Effector memory CD8-positive, alpha-beta T cell (primary cell): ENCODE results near the gene OXTR.

Experiments
- ATAC-seq: fragments of 150-1000 bp; cut with Tn5 transposase; replicated peaks from 2 replicates; pipeline ENCODE4 v1.10.0; 2021; ENCODE audit warnings: mild to moderate bottlenecking, moderate library complexity
- DNase-seq, 3 experiments: peaks; one replicate each; pipeline ENCODE4 v3.0.0; 2021
- H3K27ac Mint-ChIP-seq, 2 donors: one replicate each; pipeline ENCODE4 v1.8.0; 2022; ENCODE audit warnings: mild to moderate bottlenecking in 2 of 2, mixed read lengths in 2 of 2, moderate library complexity in 2 of 2
- H3K27me3 Mint-ChIP-seq, 2 donors: one replicate each; pipeline ENCODE4 v1.8.0; 2022; ENCODE audit warnings: mixed read lengths in 2 of 2
- H3K36me3 Mint-ChIP-seq: one replicate; pipeline ENCODE4 v1.8.0; 2022; ENCODE audit warnings: mild to moderate bottlenecking, moderate library complexity, mixed read lengths; ENCODE audit not compliant: insufficient read depth
- H3K4me1 Mint-ChIP-seq, 2 donors: one replicate each; pipeline ENCODE4 v1.8.0; 2022; ENCODE audit warnings: low read depth in 2 of 2, mixed read lengths in 2 of 2
- H3K4me3 Mint-ChIP-seq, 2 donors: one replicate each; pipeline ENCODE4 v1.8.0; 2022; ENCODE audit warnings: mild to moderate bottlenecking in 2 of 2, mixed read lengths in 2 of 2, moderate library complexity in 2 of 2
- H3K9me3 Mint-ChIP-seq, 2 donors: one replicate each; pipeline ENCODE4 v1.8.0; 2022; ENCODE audit warnings: mixed read lengths in 2 of 2
- total RNA-seq, 9 experiments: gene quantifications; one replicate each; lab custom pipeline; 2026; lab: John Stamatoyannopoulos, UW

OXTR gene
- 0.11 to 0.87 (median 0.55) reads per million in 9 experiments for total RNA-seq

GRCh38 chr3:8769088-8769822, at the start of gene OXTR:
OXTR (minus strand) TSS chr3:8769613; CDS start chr3:8768187, 1,426 bp downstream.
- peaks cover 9 to 11% of the 10 kb centered on the region in 2 donors for H3K4me1 Mint-ChIP-seq
- no peak within 1 kb of the TSS for H3K27ac Mint-ChIP-seq
- H3K36me3 Mint-ChIP-seq, result no peaks in the 10 kb centered on the region
- H3K27me3 Mint-ChIP-seq, result peaks cover 23 to 35% of the 10 kb centered on the region in 2 donors
- peak; percentile 4 to 26 (median 15) for DNase-seq
- no peaks in the 10 kb centered on the region for H3K9me3 Mint-ChIP-seq
- H3K4me3 Mint-ChIP-seq, result peak within 1 kb of the TSS; percentile 45 to 56
- ATAC-seq, result peak; percentile 69

DNA sequence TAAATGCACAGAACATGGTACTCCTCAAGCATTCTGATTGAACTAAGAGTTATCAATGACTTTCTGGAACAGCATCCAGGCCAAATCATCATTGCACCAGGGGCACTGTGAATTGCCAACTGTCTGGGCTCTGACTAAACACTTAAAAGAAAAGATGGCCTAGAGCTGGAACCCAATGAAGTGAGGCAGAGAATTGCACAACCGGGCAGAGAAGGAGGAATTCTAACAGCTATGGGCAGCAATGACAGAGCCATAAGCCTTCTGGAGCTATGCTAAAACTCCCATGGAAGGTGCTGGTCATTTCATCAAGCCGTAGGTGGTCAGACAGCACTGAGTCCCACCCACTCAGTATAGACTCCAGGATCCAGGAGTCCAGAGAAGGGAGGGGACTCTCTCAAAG, 48.1 kb upstream of the OXTR start:
- no peak for DNase-seq
- Mint-ChIP-seq H3K4me3 (no peak overlapping the region), H3K27ac (no peak overlapping the region), H3K27me3 (no peaks in the 10 kb centered on the region), H3K9me3 (peaks cover 10 to 18% of the 10 kb centered on the region in 2 donors), H3K36me3 (no peaks in the 10 kb centered on the region), H3K4me1 (no peaks in the 10 kb centered on the region)
- ATAC-seq, result no peak

DNA sequence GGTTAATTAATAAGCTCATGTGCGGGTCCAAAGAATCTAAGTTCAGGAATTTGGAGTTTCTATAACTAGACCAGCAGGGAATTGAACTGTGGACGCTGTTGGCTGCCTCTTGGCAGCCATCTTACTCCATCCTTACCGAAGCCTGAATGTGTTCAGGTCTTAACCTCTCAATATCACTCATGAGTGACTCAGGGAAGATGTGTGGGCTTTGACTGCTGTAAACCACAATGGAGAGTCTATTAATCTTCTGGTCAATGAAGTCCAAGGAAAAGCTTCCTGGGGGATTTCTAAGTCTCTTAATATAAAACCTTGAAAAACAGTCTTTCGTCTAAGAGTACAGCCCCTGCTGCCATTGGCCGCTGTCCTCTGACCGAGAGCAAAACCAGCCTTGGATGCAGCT, 46.7 kb upstream of the OXTR start:
- H3K9me3 Mint-ChIP-seq, result peaks cover 5 to 12% of the 10 kb centered on the region in 2 donors
- H3K36me3 Mint-ChIP-seq, result no peaks in the 10 kb centered on the region
- no peak for ATAC-seq
- H3K4me1 Mint-ChIP-seq, result no peaks in the 10 kb centered on the region
- DNase-seq, result no peak
- H3K27ac Mint-ChIP-seq, result no peak overlapping the region
- H3K27me3 Mint-ChIP-seq, result no peaks in the 10 kb centered on the region
- H3K4me3 Mint-ChIP-seq, result no peak overlapping the region

DNA sequence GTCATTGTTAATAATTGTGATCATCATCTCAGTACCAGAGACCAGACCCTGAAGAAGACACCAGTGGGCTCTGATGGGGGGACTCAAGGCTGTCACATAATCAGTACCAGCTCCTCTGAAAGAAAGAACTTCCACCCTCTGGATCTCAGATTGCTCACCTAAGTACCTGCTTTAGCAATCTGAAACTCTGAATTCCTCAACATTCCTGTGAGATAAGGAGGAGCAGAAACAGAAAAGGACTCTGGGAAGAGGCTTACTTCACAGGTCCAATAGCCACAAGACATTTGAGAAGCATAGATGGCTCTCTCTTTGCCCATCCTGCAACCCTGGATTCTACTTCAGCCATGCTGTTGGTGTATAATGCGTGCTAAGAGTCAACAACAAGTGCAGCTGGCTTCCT, 44.0 kb upstream of the OXTR start:
- Mint-ChIP-seq H3K27me3 (no peaks in the 10 kb centered on the region), H3K27ac (no peak overlapping the region), H3K9me3 (peaks cover 0 to 11% of the 10 kb centered on the region in 2 donors), H3K4me1 (no peaks in the 10 kb centered on the region), H3K4me3 (no peak overlapping the region), H3K36me3 (no peaks in the 10 kb centered on the region)
- no peak for DNase-seq
- ATAC-seq, result no peak

DNA sequence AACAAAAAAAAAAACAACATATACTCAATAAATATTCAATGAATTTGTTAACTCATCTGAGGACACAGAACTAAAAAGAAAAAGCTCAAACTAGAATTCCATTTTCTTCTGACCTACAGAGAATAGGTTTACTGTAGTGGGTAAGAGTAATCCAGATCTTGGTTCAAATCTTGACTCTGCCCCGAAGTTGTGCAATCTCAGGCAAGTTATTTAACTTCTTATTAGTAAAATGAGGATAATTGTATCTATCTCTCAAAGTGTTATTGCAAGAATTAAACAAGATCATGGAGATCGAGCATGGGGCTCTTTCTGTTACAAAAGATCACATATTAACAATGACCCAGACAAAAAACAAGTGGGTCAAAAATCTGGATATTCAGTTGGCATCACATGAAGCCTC, 41.1 kb upstream of the OXTR start:
- DNase-seq (no peak), ATAC-seq (no peak)
- Mint-ChIP-seq H3K4me1 (no peaks in the 10 kb centered on the region), H3K9me3 (no peaks in the 10 kb centered on the region), H3K36me3 (no peaks in the 10 kb centered on the region), H3K27me3 (no peaks in the 10 kb centered on the region), H3K4me3 (no peak overlapping the region), H3K27ac (no peak overlapping the region)

- Mint-ChIP-seq H3K36me3 (no peaks in the 10 kb centered on the region), H3K4me3 (no peak overlapping the region), H3K9me3 (peaks cover 0 to under 1% of the 10 kb centered on the region in 2 donors), H3K27ac (no peak overlapping the region), H3K27me3 (no peaks in the 10 kb centered on the region), H3K4me1 (no peaks in the 10 kb centered on the region)
- DNase-seq, result no peak
- no peak for ATAC-seq
Measured at GRCh38 chr3:8805774-8806173, 36.4 kb upstream of the OXTR start.

DNA sequence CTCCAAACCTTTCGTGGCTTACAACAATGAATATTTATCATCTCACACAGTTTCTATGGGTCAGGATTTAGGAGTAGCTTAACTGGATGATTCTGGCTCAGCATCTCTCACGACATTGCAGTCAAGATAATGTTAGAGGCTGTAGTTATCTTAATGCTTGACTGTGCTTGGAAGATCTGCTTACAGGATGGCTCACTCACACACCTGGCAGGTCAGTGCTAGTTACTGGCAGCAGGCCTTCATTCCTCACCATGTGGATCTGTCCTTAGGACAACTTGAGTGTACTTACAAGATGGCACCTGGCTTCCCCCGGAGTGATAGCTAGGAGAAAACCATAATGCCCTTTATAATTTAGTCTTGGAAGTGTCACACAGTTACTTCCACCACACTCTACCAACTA, 32.8 kb upstream of the OXTR start:
- DNase-seq (no peak), ATAC-seq (no peak)
- H3K27me3 Mint-ChIP-seq, result no peaks in the 10 kb centered on the region
- no peaks in the 10 kb centered on the region for H3K4me1 Mint-ChIP-seq
- peaks cover 3 to 7% of the 10 kb centered on the region in 2 donors for H3K9me3 Mint-ChIP-seq
- H3K36me3 Mint-ChIP-seq, result peaks cover 2% of the 10 kb centered on the region
- H3K4me3 Mint-ChIP-seq, result no peak overlapping the region
- no peak overlapping the region for H3K27ac Mint-ChIP-seq

- Mint-ChIP-seq H3K36me3 (peaks cover 2% of the 10 kb centered on the region), H3K4me1 (no peaks in the 10 kb centered on the region), H3K27me3 (no peaks in the 10 kb centered on the region), H3K4me3 (no peak overlapping the region), H3K27ac (no peak overlapping the region), H3K9me3 (peaks cover 3 to 7% of the 10 kb centered on the region in 2 donors)
- DNase-seq (no peak), ATAC-seq (no peak)
Measured at GRCh38 chr3:8800016-8800415, 30.6 kb upstream of the OXTR start.

DNA sequence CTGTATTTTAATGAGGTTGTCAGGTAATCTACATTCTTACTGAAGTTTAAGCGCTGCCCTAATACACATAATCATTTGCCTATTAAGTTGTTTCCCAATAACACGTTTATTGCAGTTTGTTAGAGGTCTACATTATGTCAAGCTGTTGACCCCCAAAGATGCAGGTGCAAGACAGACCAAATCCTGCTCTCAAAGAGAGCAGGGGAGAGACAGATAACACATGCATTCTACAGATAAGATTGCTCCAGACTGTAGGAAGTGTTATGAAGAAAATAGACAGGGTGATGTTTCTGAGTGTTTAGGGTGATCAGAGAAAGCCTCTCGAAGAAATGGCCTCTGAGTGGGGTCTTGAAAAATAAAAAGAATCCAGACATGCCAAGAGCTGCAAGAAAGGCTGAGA, 24.8 kb upstream of the OXTR start:
- no peak overlapping the region for H3K4me3 Mint-ChIP-seq
- H3K9me3 Mint-ChIP-seq, result no peaks in the 10 kb centered on the region
- no peak overlapping the region for H3K27ac Mint-ChIP-seq
- H3K27me3 Mint-ChIP-seq, result peaks cover 0 to 15% of the 10 kb centered on the region in 2 donors
- DNase-seq (no peak), ATAC-seq (no peak)
- H3K4me1 Mint-ChIP-seq, result no peaks in the 10 kb centered on the region
- H3K36me3 Mint-ChIP-seq, result peaks cover 2% of the 10 kb centered on the region

- Mint-ChIP-seq H3K4me3 (no peak overlapping the region), H3K27me3 (peaks cover 0 to 15% of the 10 kb centered on the region in 2 donors), H3K36me3 (peaks cover 2% of the 10 kb centered on the region), H3K9me3 (no peaks in the 10 kb centered on the region), H3K27ac (no peak overlapping the region), H3K4me1 (no peaks in the 10 kb centered on the region)
- DNase-seq (no peak), ATAC-seq (no peak)
Measured at GRCh38 chr3:8793242-8793641, 23.8 kb upstream of the OXTR start.

DNA sequence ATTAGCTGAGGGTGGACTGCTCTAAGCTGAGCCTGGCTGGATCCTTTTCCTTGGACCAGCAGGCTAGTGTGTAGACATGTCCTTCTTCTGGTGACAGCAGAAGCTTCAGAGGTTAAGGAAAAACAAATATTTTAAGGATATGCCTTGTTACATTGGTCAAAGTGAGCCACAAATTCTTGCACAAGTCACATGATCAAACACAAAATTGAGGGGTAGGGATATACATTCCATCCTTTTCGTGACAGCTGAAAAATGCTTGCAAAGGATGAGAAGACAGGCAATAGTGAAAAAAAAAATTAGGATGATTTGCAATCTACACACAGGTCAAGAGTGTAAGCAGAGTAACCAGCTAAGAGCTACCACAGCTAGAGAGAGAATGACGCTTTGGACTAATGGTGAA, 21.1 kb upstream of the OXTR start:
- peaks cover 0 to 15% of the 10 kb centered on the region in 2 donors for H3K27me3 Mint-ChIP-seq
- DNase-seq (no peak), ATAC-seq (no peak)
- no peaks in the 10 kb centered on the region for H3K36me3 Mint-ChIP-seq
- H3K9me3 Mint-ChIP-seq, result no peaks in the 10 kb centered on the region
- no peak overlapping the region for H3K27ac Mint-ChIP-seq
- H3K4me1 Mint-ChIP-seq, result no peaks in the 10 kb centered on the region
- no peak overlapping the region for H3K4me3 Mint-ChIP-seq

DNA sequence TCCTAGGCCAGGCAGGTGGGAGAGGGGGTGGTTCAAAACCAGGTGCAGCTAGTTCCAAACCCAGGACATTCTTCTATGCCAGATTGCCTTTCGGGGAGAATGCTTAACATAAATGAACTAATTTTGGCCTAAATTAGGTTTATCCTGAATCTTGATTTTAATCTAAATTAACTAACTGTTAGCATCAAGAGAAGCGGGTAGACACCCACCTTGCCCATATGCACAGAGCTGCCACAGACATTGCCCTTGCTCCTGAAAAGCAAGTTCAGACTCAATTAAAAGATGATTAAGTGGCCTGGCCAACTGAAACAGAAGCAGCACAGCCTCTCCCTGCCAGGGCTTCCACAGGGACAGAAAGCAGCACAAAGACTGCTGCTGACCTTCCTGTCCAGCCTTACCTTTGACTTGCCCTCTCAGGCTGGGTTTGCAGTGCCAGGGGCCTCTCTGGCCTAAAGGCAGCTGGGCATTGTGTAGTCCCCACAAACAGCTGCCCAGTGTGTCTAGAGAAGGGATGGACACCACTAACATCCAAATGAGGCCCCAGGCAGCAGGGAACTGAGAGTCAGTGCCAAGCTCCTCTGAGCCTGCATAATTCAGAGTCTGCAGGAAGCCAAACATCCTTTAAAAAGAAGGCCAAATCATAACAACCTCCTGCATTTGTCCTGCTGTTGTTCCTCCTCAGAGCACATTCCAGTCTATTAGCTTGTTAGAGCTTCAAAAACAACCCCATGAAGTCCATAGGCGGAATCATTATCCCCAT, 15.4 kb upstream of the OXTR start:
- ATAC-seq (no peak), DNase-seq (no peak)
- Mint-ChIP-seq H3K9me3 (no peaks in the 10 kb centered on the region), H3K27ac (no peak overlapping the region), H3K36me3 (no peaks in the 10 kb centered on the region), H3K4me1 (no peaks in the 10 kb centered on the region), H3K4me3 (no peak overlapping the region), H3K27me3 (no peaks in the 10 kb centered on the region)

DNA sequence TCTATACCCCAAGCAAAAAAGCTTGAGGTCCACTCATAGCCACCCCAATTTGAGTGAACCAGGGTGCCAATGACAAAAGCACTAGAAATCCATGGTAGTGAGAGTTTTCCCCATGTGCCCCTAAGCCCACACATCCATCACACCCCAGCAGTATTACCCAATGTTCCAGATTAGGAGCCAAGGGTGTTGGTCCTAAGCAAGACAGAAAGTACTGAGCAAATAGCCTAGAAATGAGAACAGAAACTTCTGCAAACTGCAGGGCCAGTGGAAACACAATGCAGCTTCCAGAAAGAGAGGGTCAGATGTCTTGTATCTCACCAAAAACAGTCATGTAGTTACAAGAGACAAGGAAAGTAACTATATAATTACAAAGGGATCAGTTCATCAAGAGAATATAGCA, 10.9 kb upstream of the OXTR start:
- no peak for ATAC-seq
- no peak overlapping the region for H3K4me3 Mint-ChIP-seq
- H3K27me3 Mint-ChIP-seq, result peaks cover 28 to 30% of the 10 kb centered on the region in 2 donors
- H3K27ac Mint-ChIP-seq, result no peak overlapping the region
- no peaks in the 10 kb centered on the region for H3K9me3 Mint-ChIP-seq
- no peaks in the 10 kb centered on the region for H3K36me3 Mint-ChIP-seq
- no peak for DNase-seq
- no peaks in the 10 kb centered on the region for H3K4me1 Mint-ChIP-seq

DNA sequence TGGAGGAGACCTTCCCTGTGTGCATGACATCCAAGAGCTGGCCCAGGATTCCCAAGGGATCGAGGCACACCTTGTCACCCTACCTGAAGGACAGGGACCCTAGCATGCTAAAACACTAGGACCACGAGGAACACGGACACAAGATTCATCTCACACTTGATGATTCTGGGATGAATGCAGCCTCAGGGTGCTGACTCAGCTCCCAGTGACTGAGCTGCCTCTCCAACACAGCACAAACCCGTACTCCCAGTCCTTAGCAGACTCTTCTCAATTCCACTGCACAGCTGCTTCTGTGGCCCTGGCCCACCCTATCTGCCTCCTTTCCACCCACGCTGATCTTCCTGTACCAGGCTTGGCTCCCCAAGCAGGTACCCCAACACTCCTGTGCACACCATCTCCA, 9.1 kb upstream of the OXTR start:
- no peak for DNase-seq
- H3K27ac Mint-ChIP-seq, result no peak overlapping the region
- H3K36me3 Mint-ChIP-seq, result no peaks in the 10 kb centered on the region
- no peaks in the 10 kb centered on the region for H3K9me3 Mint-ChIP-seq
- H3K4me1 Mint-ChIP-seq, result no peaks in the 10 kb centered on the region
- ATAC-seq, result no peak
- H3K27me3 Mint-ChIP-seq, result peaks cover 30% of the 10 kb centered on the region in 2 donors
- H3K4me3 Mint-ChIP-seq, result no peak overlapping the region
